Upper lobe of left lung (tissue), 4 donors: Measurements from ENCODE around the gene CNGB1.

ENCODE experiments used
- POLR2AphosphoS5 ChIP-seq, 2 donors: sonication (generic); formaldehyde crosslinking; IDR thresholded peaks; one replicate each; pipeline ENCODE4 v1.5.1; 2017; ENCODE audit warnings: antibody characterized with exemption in 2 of 2
- TF ChIP-seq, protein P1 (sequence below), 6 experiments: fragments of 450-650 bp in 4 of 6; fragments of 200-600 bp in 2 of 6; sonication (generic) in 2 of 6; IDR thresholded peaks; one replicate each; pipeline ENCODE4 v1.5.1; 2016 to 2019; ENCODE audit warnings: antibody characterized with exemption in 6 of 6

DNA sequence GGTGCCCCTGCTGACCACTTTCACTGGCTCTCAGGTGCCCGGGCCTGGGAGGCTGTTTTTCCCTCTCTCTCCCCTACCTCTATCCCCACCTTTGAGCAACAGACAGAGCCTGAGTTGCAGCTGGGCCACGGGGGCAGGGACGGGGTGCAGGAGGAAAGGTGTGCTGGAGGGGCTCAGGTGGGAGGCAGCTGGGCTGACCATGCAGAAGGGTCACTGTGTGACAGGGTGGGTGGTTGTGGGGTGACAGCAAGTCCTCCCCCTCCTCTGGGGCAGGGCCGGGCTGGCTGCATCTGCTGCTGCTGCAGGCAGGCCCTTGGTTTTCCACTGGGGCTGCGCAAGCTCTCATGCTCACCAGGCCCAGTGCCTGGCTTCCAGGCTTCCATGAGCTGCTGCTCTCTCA is 23.0 kb upstream of the CNGB1 start:
- TF ChIP-seq, protein P1, sequence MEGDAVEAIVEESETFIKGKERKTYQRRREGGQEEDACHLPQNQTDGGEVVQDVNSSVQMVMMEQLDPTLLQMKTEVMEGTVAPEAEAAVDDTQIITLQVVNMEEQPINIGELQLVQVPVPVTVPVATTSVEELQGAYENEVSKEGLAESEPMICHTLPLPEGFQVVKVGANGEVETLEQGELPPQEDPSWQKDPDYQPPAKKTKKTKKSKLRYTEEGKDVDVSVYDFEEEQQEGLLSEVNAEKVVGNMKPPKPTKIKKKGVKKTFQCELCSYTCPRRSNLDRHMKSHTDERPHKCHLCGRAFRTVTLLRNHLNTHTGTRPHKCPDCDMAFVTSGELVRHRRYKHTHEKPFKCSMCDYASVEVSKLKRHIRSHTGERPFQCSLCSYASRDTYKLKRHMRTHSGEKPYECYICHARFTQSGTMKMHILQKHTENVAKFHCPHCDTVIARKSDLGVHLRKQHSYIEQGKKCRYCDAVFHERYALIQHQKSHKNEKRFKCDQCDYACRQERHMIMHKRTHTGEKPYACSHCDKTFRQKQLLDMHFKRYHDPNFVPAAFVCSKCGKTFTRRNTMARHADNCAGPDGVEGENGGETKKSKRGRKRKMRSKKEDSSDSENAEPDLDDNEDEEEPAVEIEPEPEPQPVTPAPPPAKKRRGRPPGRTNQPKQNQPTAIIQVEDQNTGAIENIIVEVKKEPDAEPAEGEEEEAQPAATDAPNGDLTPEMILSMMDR (IDR thresholded peaks at IDR 0.05), result no peak
- TF ChIP-seq POLR2AphosphoS5 (IDR thresholded peaks at IDR 0.05), result no peak
